GM12878 (cell line): Measurements from ENCODE around the gene TBC1D2B. TPM values are rescaled to one million over a fixed set of nuclear protein-coding genes. Genes with fewer than 3 reads are reported as not detected.
"Not testable (repeated sequence)": the region's sequence is repeated elsewhere in the genome, so short reads cannot be mapped to it uniquely, and the experiment has no call there.

ENCODE experiments used
- ATAC-seq: fragments of 200-7000 bp; cut with Tn5 transposase; 3 replicates; pipeline ENCODE4 v1.9.1; 2020; ENCODE audit warnings: mild to moderate bottlenecking, moderate library complexity
- BruUV-seq: library from RNA; stranded (reverse); fragments of 400-500 nt; replicated peaks from 2 replicates; lab custom pipeline; 2021; lab: Mats Ljungman, UMichigan
- CTCF ChIA-PET: fragments of 300-600 bp; sonication (Branson Sonifier 250); formaldehyde crosslinking; extraction: SDS; loops from one replicate; lab custom pipeline; 2021; ENCODE audit warnings: inconsistent platforms; lab: Yijun Ruan, JAX
- POLR2A ChIA-PET: fragments of 350-600 bp; formaldehyde crosslinking; extraction: SDS; loops from one replicate; lab custom pipeline; 2021; ENCODE audit warnings: inconsistent platforms; lab: Charles Lee
- RAD21 ChIA-PET: fragments of 300-600 bp; sonication (Branson Sonifier 250); formaldehyde crosslinking; loops from one replicate; lab custom pipeline; 2023; ENCODE audit warnings: antibody characterized with exemption; ENCODE audit not compliant: unreplicated experiment; lab: Charles Lee
- SMC1A ChIA-PET: fragments of 300-600 bp; sonication (Branson Sonifier 250); formaldehyde crosslinking; loops from one replicate; lab custom pipeline; 2023; ENCODE audit not compliant: unreplicated experiment, uncharacterized antibody; lab: Charles Lee
- DNase-seq: peaks from one replicate; pipeline ENCODE4 v3.0.0-alpha.2; 2011; ENCODE audit warnings: low read depth, low spot score
- FAIRE-seq: peaks from 3 replicates; lab custom pipeline; 2011; peaks lifted over from hg19 to GRCh38; lab: Jason Lieb, UNC
- H2AFZ ChIP-seq: 2 replicates; pipeline ENCODE4 v1.6.0; 2011; ENCODE audit warnings: low read depth, low read length, control low read depth; ENCODE audit not compliant: control insufficient read depth
- H3K27ac ChIP-seq: 2 replicates; pipeline ENCODE4 v1.5.1; 2011; ENCODE audit warnings: control low read depth; ENCODE audit not compliant: control insufficient read depth, insufficient read depth
- H3K27me3 ChIP-seq, 2 experiments: replicated peaks in 1 of 2; 2 replicates each; pipeline versions ENCODE4 v1.6.0 to v1.6.1; 2011; ENCODE audit warnings: low read length in 1 of 2; ENCODE audit not compliant: control insufficient read depth in 2 of 2, insufficient read depth in 2 of 2
- H3K36me3 ChIP-seq, 2 experiments: 2 replicates each; pipeline ENCODE4 v1.5.1; 2011; ENCODE audit warnings: low read length in 1 of 2; ENCODE audit not compliant: control insufficient read depth in 2 of 2, insufficient read depth in 2 of 2
- H3K4me1 ChIP-seq: 2 replicates; pipeline ENCODE4 v1.6.1; 2011; ENCODE audit warnings: mild to moderate bottlenecking, low read length, moderate library complexity, mixed read lengths; ENCODE audit not compliant: control insufficient read depth, insufficient read depth
- H3K4me2 ChIP-seq: 2 replicates; pipeline ENCODE4 v1.6.0; 2011; ENCODE audit warnings: control low read depth; ENCODE audit not compliant: control insufficient read depth, insufficient read depth
- H3K4me3 ChIP-seq: fragments of 200-600 bp; sonication (generic); 2 replicates; pipeline ENCODE4 v1.5.1; 2016
- H3K79me2 ChIP-seq: 2 replicates; pipeline ENCODE4 v1.6.0; 2011; ENCODE audit warnings: low read length; ENCODE audit not compliant: control insufficient read depth, insufficient read depth
- H3K9ac ChIP-seq: 2 replicates; pipeline ENCODE4 v1.8.0; 2011; ENCODE audit warnings: low read length, control low read depth, mixed read lengths; ENCODE audit not compliant: control insufficient read depth, insufficient read depth
- H3K9me3 ChIP-seq: replicated peaks from 3 replicates; pipeline ENCODE4 v1.5.1; 2011; ENCODE audit warnings: mild to moderate bottlenecking, low read length; ENCODE audit not compliant: control insufficient read depth, insufficient read depth
- H4K20me1 ChIP-seq: 2 replicates; pipeline ENCODE4 v1.6.0; 2011; ENCODE audit not compliant: control insufficient read depth, insufficient read depth
- GABPA ChIP-seq: IDR thresholded peaks from 2 replicates; pipeline ENCODE4 v1.6.1; 2014; ENCODE audit warnings: antibody characterized with exemption, low read depth, mild to moderate bottlenecking, inconsistent platforms
- PAX8 ChIP-seq: fragments of 450-650 bp; IDR thresholded peaks from 2 replicates; pipeline ENCODE4 v1.6.1; 2017; ENCODE audit warnings: mild to moderate bottlenecking, moderate library complexity
- POLR2A ChIP-seq: IDR thresholded peaks from 2 replicates; pipeline ENCODE4 v1.6.1; 2011; ENCODE audit warnings: low read depth, mild to moderate bottlenecking, low read length
- RELA ChIP-seq: fragments of 450-650 bp; IDR thresholded peaks from 2 replicates; pipeline ENCODE4 v1.8.0; 2014; ENCODE audit warnings: borderline replicate concordance; ENCODE audit not compliant: partially characterized antibody
- TAF1 ChIP-seq: IDR thresholded peaks from 2 replicates; pipeline ENCODE4 v1.6.1; 2011; ENCODE audit warnings: mild to moderate bottlenecking, low read depth, low read length, borderline replicate concordance
- YBX1 ChIP-seq: fragments of 450-650 bp; IDR thresholded peaks from 2 replicates; pipeline ENCODE4 v1.6.1; 2016; ENCODE audit warnings: antibody characterized with exemption
- ZSCAN29 ChIP-seq: fragments of 450-650 bp; IDR thresholded peaks from 2 replicates; pipeline ENCODE4 v1.6.1; 2017; ENCODE audit warnings: mild to moderate bottlenecking, moderate library complexity
- ZZZ3 ChIP-seq: IDR thresholded peaks from 2 replicates; pipeline ENCODE4 v1.6.1; 2011; ENCODE audit warnings: low read depth; ENCODE audit not compliant: control insufficient read depth, insufficient read length
- WGBS: methylation state at CpG from one replicate; pipeline ENCODE4 v1.1.6; 2016; ENCODE audit warnings: low lambda C conversion rate; ENCODE audit not compliant: insufficient replicate concordance, insufficient coverage; ENCODE audit errors: missing lambda C conversion rate; 5-methylcytosine and 5-hydroxymethylcytosine counted together
- in situ Hi-C: fragments of 300-500 bp; cut with MboI; formaldehyde crosslinking; loops from 9 replicates; pipeline ENCODE4 v1.14.3; 2018; ENCODE audit warnings: mixed read lengths
- intact Hi-C: fragments of 100-400 bp; cut with micrococcal nuclease; formaldehyde crosslinking; loops from one replicate; pipeline ENCODE4 v1.14.2; 2022; ENCODE audit not compliant: unreplicated experiment
- polyA plus RNA-seq, 11 experiments: library from polyadenylated mRNA; depleted of rRNA in 4 of 11; unstranded in 6 of 11; stranded (reverse) in 5 of 11; fragments of >200 nt; fragmentation: Nextera tagmentation in 4 of 11; fragmentation: Illumina TruSeq in 1 of 11; extraction: Ambion mirVana in 4 of 11; extraction: Trizol in 1 of 11; gene quantifications; 1 replicate in 1 of 11; 2 replicates in 10 of 11; pipeline versions ENCODE4 v1.2.1 to v1.2.3, GENCODE V29; 2011 to 2016; ENCODE audit warnings: inconsistent platforms in 2 of 11, missing spikeins in 2 of 11, low read depth in 1 of 11
- total RNA-seq, 4 experiments: library from RNA; depleted of rRNA in 3 of 4; stranded (reverse); fragments of >200 nt in 3 of 4; fragmentation: Illumina TruSeq in 1 of 4; extraction: Trizol in 1 of 4; gene quantifications; 2 replicates each; pipeline versions ENCODE4 v1.2.1 to v1.2.3, GENCODE V29; 2013 to 2021
- TF ChIP-seq, protein P1 (sequence below), 3 experiments: IDR thresholded peaks in 2 of 3; conservative IDR thresholded peaks in 1 of 3; 2 replicates each; pipeline ENCODE4 v1.5.1; 2011; ENCODE audit warnings: low read depth in 3 of 3, low read length in 3 of 3, mild to moderate bottlenecking in 3 of 3, control low read depth in 2 of 3, moderate library complexity in 2 of 3, inconsistent platforms in 1 of 3, mixed read lengths in 1 of 3; ENCODE audit not compliant: control insufficient read depth in 2 of 3, insufficient read depth in 1 of 3; ENCODE audit errors: extremely low read depth in 1 of 3
- TF ChIP-seq, protein P2 (sequence below): fragments of 150-350 bp; IDR thresholded peaks from 2 replicates; pipeline ENCODE4 v1.6.1; 2014; ENCODE audit warnings: mild to moderate bottlenecking, low read depth, low read length

TBC1D2B gene
- total and polyA plus RNA-seq, 10 of the 15 experiments (the other 5 are each of a cell fraction or from before 2014, with no cell fraction given), result 1.3 to 53.4 (median 19.4) TPM

GRCh38 chr15:77976095-77976450, 101.4 kb downstream of the TBC1D2B start:
- BruUV-seq, H3K36me3 ChIP-seq, H3K79me2 ChIP-seq, H3K27me3 ChIP-seq, H3K27ac ChIP-seq, H3K9ac ChIP-seq, H4K20me1 ChIP-seq, H3K4me2 ChIP-seq, DNase-seq, ATAC-seq, SMC1A ChIA-PET, RAD21 ChIA-PET, H2AFZ ChIP-seq, H3K9me3 ChIP-seq, CTCF ChIA-PET, H3K4me3 ChIP-seq, H3K4me1 ChIP-seq, intact Hi-C loops, POLR2A ChIA-PET, FAIRE-seq: not testable (repeated sequence)
- in situ Hi-C loops, result loop anchor here (5.0 kb wide), 1 partner anchor 801 kb away; no protein-coding TSS in a partner anchor
- 47% methylated on average over 11 of the region's 11 CpGs for WGBS

DNA sequence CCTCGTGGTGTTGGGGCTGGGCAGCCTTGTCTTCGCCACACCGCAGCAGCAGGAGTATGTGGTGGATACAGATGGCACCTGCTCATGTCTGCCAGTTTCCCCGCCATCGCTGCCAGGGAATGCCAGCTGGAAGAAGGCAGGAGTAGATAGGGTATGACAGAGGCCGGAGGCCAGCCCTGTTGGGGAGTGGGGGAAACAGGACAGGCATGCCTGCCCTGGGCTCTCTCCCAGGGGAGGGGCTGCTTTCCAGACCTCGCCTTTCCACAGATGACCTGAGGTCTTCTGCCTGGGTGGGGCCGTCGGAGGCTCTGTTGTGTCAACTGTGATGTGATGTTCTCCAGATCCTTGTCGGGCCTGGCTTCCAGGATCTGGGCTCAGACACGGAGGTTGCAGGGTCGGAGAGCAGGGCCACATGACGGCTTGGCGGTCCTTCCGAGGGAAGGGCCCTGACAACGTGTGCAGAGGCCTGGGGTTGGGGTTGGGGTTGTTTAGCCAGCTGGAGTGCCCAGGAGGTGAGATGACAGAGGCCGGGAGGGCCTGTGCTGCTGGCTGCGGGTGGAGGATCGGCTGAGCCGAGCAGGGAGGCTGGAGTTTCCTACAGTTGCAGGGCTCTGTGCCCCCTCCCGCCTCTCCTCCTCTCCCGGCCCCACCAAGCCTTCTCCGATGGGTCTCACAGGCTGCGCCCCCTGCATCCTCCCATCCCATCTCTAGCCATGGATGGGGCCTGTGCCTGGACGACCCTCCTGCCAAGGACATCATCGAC, 102.0 kb downstream of the TBC1D2B start:
- no peak for TF ChIP-seq TAF1
- TF ChIP-seq, protein P1, sequence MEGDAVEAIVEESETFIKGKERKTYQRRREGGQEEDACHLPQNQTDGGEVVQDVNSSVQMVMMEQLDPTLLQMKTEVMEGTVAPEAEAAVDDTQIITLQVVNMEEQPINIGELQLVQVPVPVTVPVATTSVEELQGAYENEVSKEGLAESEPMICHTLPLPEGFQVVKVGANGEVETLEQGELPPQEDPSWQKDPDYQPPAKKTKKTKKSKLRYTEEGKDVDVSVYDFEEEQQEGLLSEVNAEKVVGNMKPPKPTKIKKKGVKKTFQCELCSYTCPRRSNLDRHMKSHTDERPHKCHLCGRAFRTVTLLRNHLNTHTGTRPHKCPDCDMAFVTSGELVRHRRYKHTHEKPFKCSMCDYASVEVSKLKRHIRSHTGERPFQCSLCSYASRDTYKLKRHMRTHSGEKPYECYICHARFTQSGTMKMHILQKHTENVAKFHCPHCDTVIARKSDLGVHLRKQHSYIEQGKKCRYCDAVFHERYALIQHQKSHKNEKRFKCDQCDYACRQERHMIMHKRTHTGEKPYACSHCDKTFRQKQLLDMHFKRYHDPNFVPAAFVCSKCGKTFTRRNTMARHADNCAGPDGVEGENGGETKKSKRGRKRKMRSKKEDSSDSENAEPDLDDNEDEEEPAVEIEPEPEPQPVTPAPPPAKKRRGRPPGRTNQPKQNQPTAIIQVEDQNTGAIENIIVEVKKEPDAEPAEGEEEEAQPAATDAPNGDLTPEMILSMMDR (IDR thresholded peaks at IDR 0.05 in 2 of 3, conservative IDR thresholded peaks at IDR 0.05 in 1 of 3; ENCODE audit: control insufficient read depth in 2 of 3, extremely low read depth in 1 of 3, insufficient read depth in 1 of 3, low read depth in 3 of 3, low read length in 3 of 3), result no peak
- TF ChIP-seq, protein P2, sequence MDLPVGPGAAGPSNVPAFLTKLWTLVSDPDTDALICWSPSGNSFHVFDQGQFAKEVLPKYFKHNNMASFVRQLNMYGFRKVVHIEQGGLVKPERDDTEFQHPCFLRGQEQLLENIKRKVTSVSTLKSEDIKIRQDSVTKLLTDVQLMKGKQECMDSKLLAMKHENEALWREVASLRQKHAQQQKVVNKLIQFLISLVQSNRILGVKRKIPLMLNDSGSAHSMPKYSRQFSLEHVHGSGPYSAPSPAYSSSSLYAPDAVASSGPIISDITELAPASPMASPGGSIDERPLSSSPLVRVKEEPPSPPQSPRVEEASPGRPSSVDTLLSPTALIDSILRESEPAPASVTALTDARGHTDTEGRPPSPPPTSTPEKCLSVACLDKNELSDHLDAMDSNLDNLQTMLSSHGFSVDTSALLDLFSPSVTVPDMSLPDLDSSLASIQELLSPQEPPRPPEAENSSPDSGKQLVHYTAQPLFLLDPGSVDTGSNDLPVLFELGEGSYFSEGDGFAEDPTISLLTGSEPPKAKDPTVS, result no peak
- TF ChIP-seq ZZZ3, result no peak
- TF ChIP-seq PAX8, result no peak
- no peak for TF ChIP-seq POLR2A
- TF ChIP-seq ZSCAN29, result no peak
- no peak for TF ChIP-seq GABPA
- no peak for TF ChIP-seq YBX1
- no peak for TF ChIP-seq RELA
- FAIRE-seq, result no peak

More for the DNA sequence above, 102.0 kb downstream of the TBC1D2B start:
- in situ Hi-C loops, result loop anchor here (5.0 kb wide), 1 partner anchor 802 kb away; no protein-coding TSS in a partner anchor
- ChIA-PET SMC1A (interaction anchor here (0.7 to 1.2 kb wide), 2 partner anchors 71 to 1639 kb away, joined by 3 read pairs; partner anchors contain the start of gene ISL2), RAD21 (no interaction called here), POLR2A (no interaction called here), CTCF (no interaction called here)
- Histone ChIP-seq H4K20me1 (no peaks in the 10 kb centered on the region), H2AFZ (no peak overlapping the region), H3K79me2 (no peaks in the 10 kb centered on the region), H3K27ac (no peak overlapping the region), H3K27me3 (no peaks in the 10 kb centered on the region), H3K36me3 (no peaks in the 10 kb centered on the region), H3K4me1 (no peaks in the 10 kb centered on the region), H3K9ac (no peak overlapping the region), H3K4me3 (no peak overlapping the region), H3K9me3 (no peaks in the 10 kb centered on the region), H3K4me2 (no peak overlapping the region)
- no peak for DNase-seq
- 45% methylated on average over 20 of the region's 26 CpGs for WGBS
- no peak for ATAC-seq
- intact Hi-C loops, result no loop called here
- no TSS peak for BruUV-seq
